H9 (cell line): ENCODE data around the gene CACNA2D3. TPM values are rescaled to one million over a fixed set of nuclear protein-coding genes. Genes with fewer than 3 reads are reported as not detected.

Source experiments
- DNase-seq: peaks from one replicate; pipeline ENCODE4 v3.0.0-alpha.2; 2017
- H2AFZ ChIP-seq: one replicate; pipeline ENCODE4 v1.6.1; 2013; ENCODE audit warnings: mild to moderate bottlenecking, low read length, control low read depth, moderate library complexity
- H2AK5ac ChIP-seq: 2 replicates; pipeline ENCODE4 v1.6.1; 2013; ENCODE audit warnings: low read length, control low read depth, mixed read lengths; ENCODE audit not compliant: insufficient read length
- H2BK120ac ChIP-seq: one replicate; pipeline ENCODE4 v1.6.1; 2013; ENCODE audit warnings: low read depth, mild to moderate bottlenecking, low read length, control low read depth, inconsistent platforms; ENCODE audit not compliant: poor library complexity, severe bottlenecking
- H2BK12ac ChIP-seq: 2 replicates; pipeline ENCODE4 v1.6.1; 2013; ENCODE audit warnings: low read length, control low read depth, mixed read lengths, low read depth; ENCODE audit not compliant: insufficient read length
- H2BK15ac ChIP-seq: 2 replicates; pipeline ENCODE4 v1.6.1; 2013; ENCODE audit warnings: low read depth, low read length, control low read depth
- H2BK20ac ChIP-seq: one replicate; pipeline ENCODE4 v1.6.1; 2013; ENCODE audit warnings: low read depth, mild to moderate bottlenecking, low read length, control low read depth, inconsistent platforms; ENCODE audit not compliant: poor library complexity, severe bottlenecking
- H2BK5ac ChIP-seq: 2 replicates; pipeline ENCODE4 v1.6.1; 2013; ENCODE audit warnings: low read length, control low read depth, mixed read lengths; ENCODE audit not compliant: insufficient read length
- H3K14ac ChIP-seq: 2 replicates; pipeline ENCODE4 v1.6.1; 2013; ENCODE audit warnings: low read length, control low read depth; ENCODE audit not compliant: insufficient read depth
- H3K18ac ChIP-seq: 2 replicates; pipeline ENCODE4 v1.6.1; 2013; ENCODE audit warnings: low read depth, mild to moderate bottlenecking, mixed read lengths, low read length, control low read depth; ENCODE audit not compliant: insufficient read length
- H3K23ac ChIP-seq: 2 replicates; pipeline ENCODE4 v1.6.1; 2013; ENCODE audit warnings: low read length, control low read depth, mixed read lengths, low read depth; ENCODE audit not compliant: insufficient read length
- H3K23me2 ChIP-seq: 2 replicates; pipeline ENCODE4 v1.6.1; 2013; ENCODE audit warnings: low read depth, mild to moderate bottlenecking, mixed read lengths, low read length, control low read depth; ENCODE audit not compliant: insufficient read length, poor library complexity, severe bottlenecking
- H3K27ac ChIP-seq: 2 replicates; pipeline ENCODE4 v1.5.1; 2013; ENCODE audit warnings: low read length, control low read depth, mixed read lengths, low read depth; ENCODE audit not compliant: insufficient read length
- H3K27me3 ChIP-seq: 2 replicates; pipeline ENCODE4 v1.6.1; 2013; ENCODE audit warnings: low read length, control low read depth, inconsistent platforms; ENCODE audit not compliant: insufficient read depth
- H3K4ac ChIP-seq: 2 replicates; pipeline ENCODE4 v1.6.1; 2013; ENCODE audit warnings: low read depth, mild to moderate bottlenecking, control low read depth, inconsistent platforms, low read length, moderate library complexity
- H3K4me1 ChIP-seq: 2 replicates; pipeline ENCODE4 v1.6.1; 2013; ENCODE audit warnings: low read length, control low read depth, inconsistent platforms; ENCODE audit not compliant: insufficient read depth
- H3K4me2 ChIP-seq: 2 replicates; pipeline ENCODE4 v1.6.1; 2013; ENCODE audit warnings: low read length, control low read depth, mixed read lengths; ENCODE audit not compliant: insufficient read length, insufficient read depth
- H3K56ac ChIP-seq: 2 replicates; pipeline ENCODE4 v1.6.1; 2013; ENCODE audit warnings: low read depth, mild to moderate bottlenecking, mixed read lengths, low read length, control low read depth; ENCODE audit not compliant: insufficient read length
- H3K79me1 ChIP-seq: 2 replicates; pipeline ENCODE4 v1.6.1; 2013; ENCODE audit warnings: low read depth, mild to moderate bottlenecking, moderate library complexity, low read length, control low read depth, inconsistent platforms; ENCODE audit not compliant: insufficient read depth, poor library complexity, severe bottlenecking
- H3K79me2 ChIP-seq: 2 replicates; pipeline ENCODE4 v1.6.1; 2013; ENCODE audit warnings: low read length, control low read depth, inconsistent platforms; ENCODE audit not compliant: insufficient read depth
- H3K9ac ChIP-seq: 2 replicates; pipeline ENCODE4 v1.6.1; 2013; ENCODE audit warnings: low read length, control low read depth, mixed read lengths; ENCODE audit not compliant: insufficient read length; ENCODE audit errors: extremely low read depth
- H3K9me3 ChIP-seq: one replicate; pipeline ENCODE4 v1.6.1; 2013; ENCODE audit warnings: low read depth, low read length, inconsistent platforms; ENCODE audit not compliant: control insufficient read depth
- H3T11ph ChIP-seq: one replicate; pipeline ENCODE4 v1.6.1; 2013; ENCODE audit warnings: mild to moderate bottlenecking, low read length, control low read depth, inconsistent platforms
- H4K20me1 ChIP-seq: one replicate; pipeline ENCODE4 v1.6.1; 2013; ENCODE audit not compliant: control insufficient read depth, insufficient read length, insufficient read depth
- H4K5ac ChIP-seq: 2 replicates; pipeline ENCODE4 v1.6.1; 2013; ENCODE audit warnings: low read depth, mild to moderate bottlenecking, mixed read lengths, low read length, control low read depth; ENCODE audit not compliant: insufficient read length
- H4K8ac ChIP-seq: replicated peaks from 2 replicates; pipeline ENCODE4 v1.6.1; 2013; ENCODE audit warnings: low read length, control low read depth, mixed read lengths, low read depth; ENCODE audit not compliant: insufficient read length
- H4K91ac ChIP-seq: 2 replicates; pipeline ENCODE4 v1.6.1; 2013; ENCODE audit warnings: low read depth, mild to moderate bottlenecking, moderate library complexity, mixed read lengths, low read length, control low read depth; ENCODE audit not compliant: insufficient read length
- H3K27ac Mint-ChIP-seq, 3 experiments: 2 replicates in 2 of 3; 3 replicates in 1 of 3; pipeline ENCODE4 v1.8.0; 2020 to 2021; ENCODE audit warnings: mixed read lengths in 3 of 3, mild to moderate bottlenecking in 1 of 3, moderate library complexity in 1 of 3
- H3K27me3 Mint-ChIP-seq: 2 replicates; pipeline ENCODE4 v1.8.0; 2021; ENCODE audit warnings: low read depth, mild to moderate bottlenecking, moderate library complexity, mixed read lengths
- H3K36me3 Mint-ChIP-seq, 3 experiments: 2 replicates in 2 of 3; 3 replicates in 1 of 3; pipeline ENCODE4 v1.8.0; 2020 to 2021; ENCODE audit warnings: low read depth in 3 of 3, mixed read lengths in 3 of 3; ENCODE audit not compliant: insufficient read depth in 1 of 3
- H3K4me1 Mint-ChIP-seq, 2 experiments: 2 replicates each; pipeline ENCODE4 v1.8.0; 2020; ENCODE audit warnings: mixed read lengths in 2 of 2
- H3K4me3 Mint-ChIP-seq, 2 experiments: 2 replicates in 1 of 2; 3 replicates in 1 of 2; pipeline ENCODE4 v1.8.0; 2020 to 2021; ENCODE audit warnings: mild to moderate bottlenecking in 2 of 2, mixed read lengths in 2 of 2, moderate library complexity in 1 of 2
- H3K9me3 Mint-ChIP-seq, 2 experiments: 2 replicates in 1 of 2; 3 replicates in 1 of 2; pipeline ENCODE4 v1.8.0; 2020; ENCODE audit warnings: mild to moderate bottlenecking in 2 of 2, mixed read lengths in 2 of 2, moderate library complexity in 1 of 2
- CTCF ChIP-seq: fragments of 200-600 bp; sonication (generic); conservative IDR thresholded peaks from 3 replicates; pipeline ENCODE4 v1.8.0; 2021; ENCODE audit warnings: antibody characterized with exemption, mild to moderate bottlenecking
- WGBS: extraction: QIAGEN DNeasy Blood & Tissue Kit; methylation state at CpG from one replicate; pipeline ENCODE4 v1.1.7; 2013; ENCODE audit warnings: missing lambda C conversion rate, low lambda C conversion rate, mixed read lengths; ENCODE audit not compliant: insufficient read length; ENCODE audit errors: extremely low coverage; 5-methylcytosine and 5-hydroxymethylcytosine counted together
- total RNA-seq: library from RNA; stranded (reverse); gene quantifications from 2 replicates; pipeline ENCODE4 v1.2.1, GENCODE V29; 2021

The CACNA2D3 gene
- total RNA-seq, 1 experiment from 2014 or later: 3.2 TPM

GRCh38 chr3:54126551-54126950 is 4.2 kb downstream of the CACNA2D3 start:
- Histone ChIP-seq H4K20me1 (no peaks in the 10 kb centered on the region), H3K23me2 (peaks cover 11% of the 10 kb centered on the region), H3K4ac (no peak overlapping the region), H2BK12ac (no peak overlapping the region), H3K79me2 (no peaks in the 10 kb centered on the region), H2BK120ac (no peak overlapping the region), H3K4me2 (no peak overlapping the region), H3K9me3 (no peaks in the 10 kb centered on the region), H4K91ac (no peak overlapping the region), H3K18ac (no peak overlapping the region), H3K14ac (no peak overlapping the region), H3K23ac (no peak overlapping the region), H3K56ac (no peak overlapping the region), H3K27ac (no peak overlapping the region), H2BK15ac (no peak overlapping the region), H4K5ac (no peak overlapping the region), H3T11ph (no peak overlapping the region), H2BK20ac (no peak overlapping the region), H2AFZ (no peak overlapping the region), H3K79me1 (no peaks in the 10 kb centered on the region), H3K27me3 (peaks cover 18% of the 10 kb centered on the region; the same call in 1 of the 2 replicates), H3K9ac (no peak overlapping the region), H2AK5ac (no peak overlapping the region), H4K8ac (no peak overlapping the region), H3K4me1 (no peaks in the 10 kb centered on the region), H2BK5ac (no peak overlapping the region)
- no CpG with 5 or more reads among the region's 7 CpGs for WGBS
- Mint-ChIP-seq H3K4me3 (no peak overlapping the region), H3K4me1 (peaks cover 10 to 17% of the 10 kb centered on the region in 2 experiments), H3K27ac (no peak overlapping the region), H3K36me3 (no peaks in the 10 kb centered on the region), H3K9me3 (no peaks in the 10 kb centered on the region), H3K27me3 (peaks cover 53% of the 10 kb centered on the region)
- DNase-seq: no peak
- TF ChIP-seq CTCF: no peak
